SHP77 treated with DMSO at 0.1 percent for 48 hours (cell line): ENCODE results near the gene SLC36A1.

Source experiments
- DNase-seq: peaks from one replicate; lab custom pipeline; 2025; lab: John Stamatoyannopoulos, UW

The SLC36A1 gene

DNA sequence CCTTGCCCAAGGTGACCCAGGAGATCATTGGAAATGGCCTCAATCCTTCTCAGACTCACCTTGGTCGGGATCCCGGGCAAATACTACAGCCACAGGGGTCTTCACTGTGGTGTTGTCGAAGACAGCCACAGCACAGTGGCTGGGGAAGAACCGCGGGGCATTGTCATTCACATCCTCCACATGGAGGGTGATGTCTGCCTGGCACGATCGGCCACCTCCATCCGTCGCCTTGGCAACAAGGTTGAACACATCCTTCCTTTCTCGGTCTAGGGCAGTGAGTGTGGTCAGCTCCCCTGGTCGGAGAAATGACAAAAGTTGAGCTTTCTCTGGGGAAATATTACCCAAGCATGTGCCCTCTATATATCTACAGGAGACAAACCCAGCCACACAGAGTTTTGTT is 86.9 kb downstream of the SLC36A1 start:
- DNase-seq: no peak

DNA sequence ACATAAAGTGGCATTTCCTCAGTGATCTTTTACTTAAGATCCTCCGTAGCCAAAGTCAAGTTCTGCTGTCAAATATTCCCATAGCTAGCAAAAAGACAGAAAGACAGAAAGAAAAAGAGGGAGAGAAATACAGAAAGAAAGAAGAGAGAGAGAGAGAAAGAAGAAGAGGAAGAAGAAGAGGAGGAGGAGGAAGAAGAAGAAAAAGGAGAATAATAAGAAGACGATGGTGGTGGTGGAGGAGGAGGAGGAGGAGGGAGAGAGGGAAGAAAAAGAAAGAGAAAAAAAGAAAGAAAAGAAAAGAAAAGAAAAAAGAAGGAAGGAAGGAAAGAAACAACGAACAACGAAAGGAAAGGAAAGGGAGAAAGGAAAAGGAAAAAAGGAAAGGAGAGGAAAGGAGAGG is 89.6 kb downstream of the SLC36A1 start:
- DNase-seq: no peak

DNA sequence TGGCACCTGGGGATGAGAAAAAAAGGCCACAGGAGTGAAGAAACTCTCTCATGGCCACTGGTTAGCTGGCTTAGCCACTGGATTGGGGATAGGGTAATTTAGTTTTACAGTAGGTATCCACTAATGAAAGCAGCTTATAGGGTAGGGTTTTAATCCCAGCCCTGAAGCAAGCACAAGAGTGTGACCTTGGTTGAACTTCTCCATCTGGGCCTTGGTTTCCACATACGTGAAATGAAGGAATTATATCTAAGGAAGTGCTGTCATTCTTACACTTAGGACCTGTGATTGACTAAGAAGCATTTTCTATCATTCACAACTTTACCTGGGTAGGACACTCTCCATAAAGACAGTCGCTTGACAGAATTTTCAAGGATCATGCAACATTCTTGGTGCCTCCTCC is 94.2 kb downstream of the SLC36A1 start:
- no peak for DNase-seq
